HepG2 (cell line): ENCODE results near the gene COMMD1. TPM values are rescaled to one million over a fixed set of nuclear protein-coding genes. Genes with fewer than 3 reads are reported as not detected.

Experiments
- ATAC-seq: fragments of 200-7000 bp; cut with Tn5 transposase; 3 replicates; pipeline ENCODE4 v1.9.1; 2020; ENCODE audit warnings: mild to moderate bottlenecking, moderate library complexity
- BruUV-seq: library from RNA; stranded (reverse); fragments of 400-500 nt; replicated peaks from 2 replicates; lab custom pipeline; 2021; lab: Mats Ljungman, UMichigan
- CTCF ChIA-PET: fragments of 300-600 bp; formaldehyde crosslinking; extraction: SDS; loops from one replicate; lab custom pipeline; 2021; ENCODE audit warnings: low total read pairs, inconsistent platforms, low intra/inter-chr PET ratio; lab: Yijun Ruan, JAX
- POLR2A ChIA-PET: fragments of 350-600 bp; sonication (Branson Sonifier 250); formaldehyde crosslinking; loops from one replicate; lab custom pipeline; 2020; ENCODE audit warnings: antibody characterized with exemption, inconsistent platforms; lab: Yijun Ruan, JAX
- DNase-seq: peaks from one replicate; pipeline ENCODE4 v3.0.0-alpha.2; 2015; ENCODE audit warnings: low spot score
- FAIRE-seq: peaks from 3 replicates; lab custom pipeline; 2011; peaks lifted over from hg19 to GRCh38; lab: Jason Lieb, UNC
- H2AFZ ChIP-seq: one replicate; pipeline ENCODE4 v1.6.1; 2011; ENCODE audit warnings: low read length, inconsistent platforms
- H3K27ac ChIP-seq: fragments of 300-600 bp; 3 replicates; pipeline ENCODE4 v1.8.0; 2011; ENCODE audit warnings: mixed run types, mild to moderate bottlenecking, mixed read lengths, low read length, inconsistent platforms; ENCODE audit not compliant: insufficient read depth; ENCODE audit errors: extremely low read length
- H3K27me3 ChIP-seq, 2 experiments: fragments of 200-600 bp in 1 of 2; 2 replicates in 1 of 2; 3 replicates in 1 of 2; pipeline versions ENCODE4 v1.6.0 to v1.8.0; 2011; ENCODE audit warnings: low read length in 2 of 2, mild to moderate bottlenecking in 2 of 2, moderate library complexity in 2 of 2, inconsistent platforms in 1 of 2; ENCODE audit not compliant: insufficient read depth in 2 of 2, control insufficient read depth in 1 of 2
- H3K36me3 ChIP-seq, 2 experiments: fragments of 200-600 bp in 1 of 2; replicated peaks in 1 of 2; 2 replicates in 1 of 2; 3 replicates in 1 of 2; pipeline versions ENCODE4 v1.5.1 to v1.8.0; 2011; ENCODE audit warnings: low read length in 2 of 2, inconsistent platforms in 1 of 2; ENCODE audit not compliant: insufficient read depth in 2 of 2, control insufficient read depth in 1 of 2
- H3K4me1 ChIP-seq: 2 replicates; pipeline ENCODE4 v1.5.1; 2012; ENCODE audit warnings: low read length, inconsistent platforms; ENCODE audit not compliant: insufficient read depth
- H3K4me2 ChIP-seq: 2 replicates; pipeline ENCODE4 v1.6.0; 2011; ENCODE audit warnings: low read depth, low read length, inconsistent platforms
- H3K4me3 ChIP-seq, 3 experiments: fragments of 200-600 bp in 1 of 3; sonication (generic), shearing (Covaris generic) in 1 of 3; replicated peaks in 1 of 3; 2 replicates each; pipeline ENCODE4 v1.5.1; 2011 to 2016; ENCODE audit warnings: low read length in 3 of 3, inconsistent platforms in 2 of 3, low read depth in 2 of 3, mild to moderate bottlenecking in 2 of 3, control low read depth in 1 of 3, mixed read lengths in 1 of 3; ENCODE audit not compliant: insufficient read depth in 1 of 3
- H3K79me2 ChIP-seq: one replicate; pipeline ENCODE4 v1.6.1; 2011; ENCODE audit warnings: low read length, inconsistent platforms; ENCODE audit not compliant: insufficient read depth
- H3K9ac ChIP-seq: 2 replicates; pipeline ENCODE4 v1.6.0; 2011; ENCODE audit warnings: mild to moderate bottlenecking, low read depth, low read length, inconsistent platforms; ENCODE audit not compliant: insufficient read depth
- H3K9me3 ChIP-seq: 2 replicates; pipeline ENCODE4 v1.5.1; 2012; ENCODE audit warnings: mild to moderate bottlenecking, low read length
- H4K20me1 ChIP-seq: 2 replicates; pipeline ENCODE4 v1.6.0; 2011; ENCODE audit warnings: inconsistent platforms, mild to moderate bottlenecking, low read length, moderate library complexity; ENCODE audit not compliant: insufficient read depth
- DRAP1 ChIP-seq: IDR thresholded peaks from 2 replicates; pipeline ENCODE4 v1.6.1; 2016; ENCODE audit warnings: missing genetic modification reagents, missing compliant biosample characterization
- GATAD1 ChIP-seq: IDR thresholded peaks from 2 replicates; pipeline ENCODE4 v1.6.1; 2016; ENCODE audit warnings: missing genetic modification reagents, missing compliant biosample characterization
- PCBP1 ChIP-seq: fragments of 200-400 bp; formaldehyde crosslinking; IDR thresholded peaks from 2 replicates; pipeline ENCODE4 v1.6.1; 2017; ENCODE audit warnings: mild to moderate bottlenecking, low read depth, low read length, borderline replicate concordance
- RFXAP ChIP-seq: sonication (generic); formaldehyde crosslinking; IDR thresholded peaks from 2 replicates; pipeline ENCODE4 v1.4.0; 2020; ENCODE audit warnings: missing genetic modification reagents, borderline replicate concordance
- TFE3 ChIP-seq: IDR thresholded peaks from 2 replicates; pipeline ENCODE4 v1.6.1; 2016
- ZNF530 ChIP-seq: sonication (generic); formaldehyde crosslinking; IDR thresholded peaks from 2 replicates; pipeline ENCODE4 v1.5.0; 2020; ENCODE audit warnings: low read depth, mild to moderate bottlenecking, missing genetic modification reagents
- ZNF550 ChIP-seq: sonication (generic); formaldehyde crosslinking; IDR thresholded peaks from 2 replicates; pipeline ENCODE4 v1.4.0; 2020; ENCODE audit warnings: mild to moderate bottlenecking, missing genetic modification reagents, borderline replicate concordance
- WGBS: methylation state at CpG from one replicate; pipeline ENCODE4 v1.1.6; 2017; ENCODE audit warnings: low lambda C conversion rate; 5-methylcytosine and 5-hydroxymethylcytosine counted together
- in situ Hi-C: cut with HindIII; loops from 2 replicates; pipeline ENCODE4 v1.10.0; 2017; ENCODE audit warnings: low pct_unique_long_range_greater_than_20kb; ENCODE audit not compliant: extremely low pct_ligation_motif_present
- intact Hi-C: fragments of 100-400 bp; cut with micrococcal nuclease; formaldehyde crosslinking; loops from one replicate; pipeline ENCODE4 v1.10.0; 2022; ENCODE audit not compliant: unreplicated experiment
- polyA plus RNA-seq, 8 experiments: library from polyadenylated mRNA; depleted of rRNA in 3 of 8; stranded (reverse) in 7 of 8; unstranded in 1 of 8; fragments of >200 nt; fragmentation: Illumina TruSeq in 4 of 8; extraction: Trizol in 4 of 8; gene quantifications; 2 replicates each; pipeline versions ENCODE4 v1.2.1 to v1.2.3, GENCODE V29; 2011 to 2016; ENCODE audit warnings: low read depth in 4 of 8, missing spikeins in 1 of 8, mixed read lengths in 1 of 8; ENCODE audit not compliant: insufficient read depth in 1 of 8
- total RNA-seq, 5 experiments: library from RNA; depleted of rRNA; stranded (reverse); fragments of >200 nt; fragmentation: Illumina TruSeq; extraction: Trizol; gene quantifications; 2 replicates each; pipeline ENCODE4 v1.2.3, GENCODE V29; 2016; ENCODE audit warnings: low read depth in 1 of 5
- TF ChIP-seq, protein P1 (sequence below), 2 experiments: IDR thresholded peaks; 2 replicates each; pipeline ENCODE4 v1.6.1; 2011 to 2012; ENCODE audit warnings: low read length in 2 of 2, borderline replicate concordance in 1 of 2, low read depth in 1 of 2, mild to moderate bottlenecking in 1 of 2, moderate library complexity in 1 of 2

The COMMD1 gene
- total and polyA plus RNA-seq, 2 of the 13 experiments (the other 11 are each of a cell fraction or from before 2014, with no cell fraction given), result 25.7 to 105 TPM

DNA sequence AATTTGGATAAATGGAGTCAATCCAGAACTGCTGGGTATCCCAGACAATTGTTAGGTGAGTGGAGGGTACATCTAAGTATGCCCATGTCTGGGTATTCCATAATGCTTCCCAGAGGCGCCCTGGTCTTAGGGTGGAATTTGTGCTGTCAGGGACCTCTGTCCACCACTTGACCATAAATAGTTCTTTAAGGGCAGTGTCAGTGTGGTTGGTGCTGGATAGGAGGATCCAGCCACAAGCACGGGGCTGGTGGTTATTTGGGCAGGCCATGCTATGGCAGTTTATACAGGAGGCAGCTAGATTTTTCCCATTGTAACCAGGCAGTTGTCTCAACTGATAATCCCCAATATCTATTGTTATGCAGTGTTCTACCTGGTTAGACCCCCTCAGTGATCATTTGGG lies 186.0 kb downstream of the COMMD1 start:
- POLR2A ChIA-PET, result no interaction called here
- Histone ChIP-seq H3K4me3 (no peak overlapping the region), H3K9me3 (no peaks in the 10 kb centered on the region), H3K9ac (no peak overlapping the region), H3K4me1 (no peaks in the 10 kb centered on the region), H3K36me3 (no peaks in the 10 kb centered on the region), H2AFZ (no peak overlapping the region), H3K27me3 (no peaks in the 10 kb centered on the region), H3K27ac (no peak overlapping the region), H3K79me2 (no peaks in the 10 kb centered on the region), H3K4me2 (no peak overlapping the region), H4K20me1 (no peaks in the 10 kb centered on the region)
- BruUV-seq, result no TSS peak
- TF ChIP-seq, protein P1, sequence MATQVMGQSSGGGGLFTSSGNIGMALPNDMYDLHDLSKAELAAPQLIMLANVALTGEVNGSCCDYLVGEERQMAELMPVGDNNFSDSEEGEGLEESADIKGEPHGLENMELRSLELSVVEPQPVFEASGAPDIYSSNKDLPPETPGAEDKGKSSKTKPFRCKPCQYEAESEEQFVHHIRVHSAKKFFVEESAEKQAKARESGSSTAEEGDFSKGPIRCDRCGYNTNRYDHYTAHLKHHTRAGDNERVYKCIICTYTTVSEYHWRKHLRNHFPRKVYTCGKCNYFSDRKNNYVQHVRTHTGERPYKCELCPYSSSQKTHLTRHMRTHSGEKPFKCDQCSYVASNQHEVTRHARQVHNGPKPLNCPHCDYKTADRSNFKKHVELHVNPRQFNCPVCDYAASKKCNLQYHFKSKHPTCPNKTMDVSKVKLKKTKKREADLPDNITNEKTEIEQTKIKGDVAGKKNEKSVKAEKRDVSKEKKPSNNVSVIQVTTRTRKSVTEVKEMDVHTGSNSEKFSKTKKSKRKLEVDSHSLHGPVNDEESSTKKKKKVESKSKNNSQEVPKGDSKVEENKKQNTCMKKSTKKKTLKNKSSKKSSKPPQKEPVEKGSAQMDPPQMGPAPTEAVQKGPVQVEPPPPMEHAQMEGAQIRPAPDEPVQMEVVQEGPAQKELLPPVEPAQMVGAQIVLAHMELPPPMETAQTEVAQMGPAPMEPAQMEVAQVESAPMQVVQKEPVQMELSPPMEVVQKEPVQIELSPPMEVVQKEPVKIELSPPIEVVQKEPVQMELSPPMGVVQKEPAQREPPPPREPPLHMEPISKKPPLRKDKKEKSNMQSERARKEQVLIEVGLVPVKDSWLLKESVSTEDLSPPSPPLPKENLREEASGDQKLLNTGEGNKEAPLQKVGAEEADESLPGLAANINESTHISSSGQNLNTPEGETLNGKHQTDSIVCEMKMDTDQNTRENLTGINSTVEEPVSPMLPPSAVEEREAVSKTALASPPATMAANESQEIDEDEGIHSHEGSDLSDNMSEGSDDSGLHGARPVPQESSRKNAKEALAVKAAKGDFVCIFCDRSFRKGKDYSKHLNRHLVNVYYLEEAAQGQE (IDR thresholded peaks at IDR 0.05; ENCODE audit: borderline replicate concordance in 1 of 2, low read depth in 1 of 2, low read length in 2 of 2), result no peak
- TF ChIP-seq GATAD1, result no peak
- TF ChIP-seq TFE3 (CRISPR knock-in tag), result no peak
- no peak for TF ChIP-seq RFXAP (CRISPR knock-in tag)
- no peak for TF ChIP-seq ZNF550 (CRISPR knock-in tag)
- TF ChIP-seq PCBP1, result no peak
- TF ChIP-seq DRAP1 (CRISPR knock-in tag), result no peak
- no peak for TF ChIP-seq ZNF530 (CRISPR knock-in tag)
- ATAC-seq (no peak), DNase-seq (no peak), FAIRE-seq (no peak)
- intact Hi-C loops, result no loop called here
- in situ Hi-C loops, result no loop called here
- CTCF ChIA-PET, result no interaction called here
- 90% methylated on average over 2 of the region's 2 CpGs for WGBS
